Fibroblast of the conjunctiva (primary cell): ENCODE data around the gene EBPL.
A peak's percentile ranks its signal among the peaks of the same experiment; 100 is the strongest.
"Not testable (repeated sequence)": the region's sequence is repeated elsewhere in the genome, so short reads cannot be mapped to it uniquely, and the experiment has no call there.

Experiments used
- DNase-seq: peaks from one replicate; pipeline ENCODE4 v3.0.0-alpha.2; 2010; ENCODE audit warnings: low read depth

EBPL gene

GRCh38 chr13:49635599-49636433 is 55.5 kb downstream of the EBPL start:
- DNase-seq: peak; percentile 36

GRCh38 chr13:49633710-49634109 is 57.6 kb downstream of the EBPL start:
- no peak for DNase-seq

GRCh38 chr13:49632156-49632555 is 59.1 kb downstream of the EBPL start:
- DNase-seq: no peak

- DNase-seq: no peak
These were observed 60.7 kb downstream of the EBPL start for GRCh38 chr13:49630580-49630979.

GRCh38 chr13:49629947-49630346 is 61.3 kb downstream of the EBPL start:
- DNase-seq: no peak

- DNase-seq: no peak
These were observed 61.9 kb downstream of the EBPL start for GRCh38 chr13:49629196-49629938.

- no peak for DNase-seq
These were observed 63.2 kb downstream of the EBPL start, which contains the start of gene ARL11 for GRCh38 chr13:49627831-49628652. Gene ARL11, plus strand, starts transcription at chr13:49628507. Its CDS starts 1,941 bp downstream, at chr13:49630448.

- no peak for DNase-seq
These were observed 65.8 kb downstream of the EBPL start for GRCh38 chr13:49625392-49626079.

GRCh38 chr13:49624229-49624628 is 67.1 kb downstream of the EBPL start:
- DNase-seq: no peak

GRCh38 chr13:49622174-49622946 is 68.9 kb downstream of the EBPL start:
- DNase-seq: no peak

GRCh38 chr13:49620170-49620621 is 71.1 kb downstream of the EBPL start:
- no peak for DNase-seq

GRCh38 chr13:49616676-49617065 is 74.6 kb downstream of the EBPL start:
- no peak for DNase-seq

- DNase-seq: no peak
These were observed 75.2 kb downstream of the EBPL start for GRCh38 chr13:49615836-49616675.

GRCh38 chr13:49612042-49612441 is 79.2 kb downstream of the EBPL start:
- DNase-seq: not testable (repeated sequence)
